ENCODE results near the gene TRAF6. TPM values are rescaled to one million over a fixed set of nuclear protein-coding genes. Genes with fewer than 3 reads are reported as not detected.
A peak's percentile ranks its signal among the peaks of the same experiment; 100 is the strongest.

Gene TRAF6
- total and polyA plus RNA-seq, 7 donors = 4.7 to 14.9 (median 11.1) TPM

GRCh38 chr11:36469881-36470802 lies 39.9 kb downstream of the TRAF6 start:
- Histone ChIP-seq H3K9me3 (no peaks in the 10 kb centered on the region), H3K27ac (no peak overlapping the region), H3K4me3 (no peak overlapping the region), H3K36me3 (ENCODE audit: insufficient read depth in 1 of 2, low read depth in 1 of 2) (no peaks in the 10 kb centered on the region), H3K4me1 (peaks cover 16% of the 10 kb centered on the region), H3K27me3 (ENCODE audit: insufficient read depth in 3 of 3, low read length in 2 of 3) (no peaks in the 10 kb centered on the region)
- intact Hi-C loops (cut with DNase I) = no loop called here
- WGBS, 3 donors = 15 to 28% (median 16%) methylated on average over 5 of the region's 5 CpGs
- TF ChIP-seq, protein P1, sequence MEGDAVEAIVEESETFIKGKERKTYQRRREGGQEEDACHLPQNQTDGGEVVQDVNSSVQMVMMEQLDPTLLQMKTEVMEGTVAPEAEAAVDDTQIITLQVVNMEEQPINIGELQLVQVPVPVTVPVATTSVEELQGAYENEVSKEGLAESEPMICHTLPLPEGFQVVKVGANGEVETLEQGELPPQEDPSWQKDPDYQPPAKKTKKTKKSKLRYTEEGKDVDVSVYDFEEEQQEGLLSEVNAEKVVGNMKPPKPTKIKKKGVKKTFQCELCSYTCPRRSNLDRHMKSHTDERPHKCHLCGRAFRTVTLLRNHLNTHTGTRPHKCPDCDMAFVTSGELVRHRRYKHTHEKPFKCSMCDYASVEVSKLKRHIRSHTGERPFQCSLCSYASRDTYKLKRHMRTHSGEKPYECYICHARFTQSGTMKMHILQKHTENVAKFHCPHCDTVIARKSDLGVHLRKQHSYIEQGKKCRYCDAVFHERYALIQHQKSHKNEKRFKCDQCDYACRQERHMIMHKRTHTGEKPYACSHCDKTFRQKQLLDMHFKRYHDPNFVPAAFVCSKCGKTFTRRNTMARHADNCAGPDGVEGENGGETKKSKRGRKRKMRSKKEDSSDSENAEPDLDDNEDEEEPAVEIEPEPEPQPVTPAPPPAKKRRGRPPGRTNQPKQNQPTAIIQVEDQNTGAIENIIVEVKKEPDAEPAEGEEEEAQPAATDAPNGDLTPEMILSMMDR (IDR thresholded peaks at IDR 0.05) = no peak
- peak; percentile 54 to 71 (median 58) for ATAC-seq
- DNase-seq = no peak

GRCh38 chr11:36469063-36469462 lies 41.0 kb downstream of the TRAF6 start:
- Histone ChIP-seq H3K36me3 (ENCODE audit: insufficient read depth in 1 of 2, low read depth in 1 of 2) (no peaks in the 10 kb centered on the region), H3K9me3 (no peaks in the 10 kb centered on the region), H3K27ac (no peak overlapping the region), H3K27me3 (ENCODE audit: insufficient read depth in 3 of 3, low read length in 2 of 3) (no peaks in the 10 kb centered on the region), H3K4me1 (peaks cover 16% of the 10 kb centered on the region), H3K4me3 (no peak overlapping the region)
- ATAC-seq (peak in 3 of 4 donors; percentile 29 to 63 (median 53)), DNase-seq (no peak)
- 63 to 72% (median 71%) methylated on average over 2 of the region's 2 CpGs for WGBS, 3 donors
- TF ChIP-seq, protein P1 (IDR thresholded peaks at IDR 0.05) = no peak
- intact Hi-C loops (cut with DNase I) = no loop called here

GRCh38 chr11:36467916-36468315 lies 42.2 kb downstream of the TRAF6 start:
- ATAC-seq = peak; percentile 74 to 88 (median 79)
- intact Hi-C loops (cut with DNase I) = no loop called here

DNA sequence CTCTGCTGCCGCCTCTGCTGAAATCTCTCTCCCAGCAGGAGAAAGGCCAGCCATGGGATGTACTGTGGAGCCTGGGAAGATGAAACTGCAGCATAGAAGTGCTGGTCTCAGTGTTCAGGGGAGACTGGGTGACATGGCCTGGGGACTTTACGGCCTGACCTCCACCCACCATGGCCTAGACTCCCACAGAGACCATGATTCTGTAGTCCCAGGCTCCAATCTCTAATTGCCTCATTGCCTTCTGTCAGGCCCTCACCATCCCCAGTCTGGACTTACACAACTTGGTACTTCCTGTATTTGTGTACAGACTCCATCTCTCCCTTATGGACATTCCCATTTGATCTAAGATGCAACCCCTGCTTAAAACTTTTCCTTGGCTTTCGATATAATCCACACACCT lies 43.1 kb downstream of the TRAF6 start:
- ATAC-seq (no peak), DNase-seq (no peak)
- Histone ChIP-seq H3K4me3 (no peak overlapping the region), H3K9me3 (no peaks in the 10 kb centered on the region), H3K36me3 (ENCODE audit: insufficient read depth in 1 of 2, low read depth in 1 of 2) (no peaks in the 10 kb centered on the region), H3K27me3 (ENCODE audit: insufficient read depth in 3 of 3, low read length in 2 of 3) (no peaks in the 10 kb centered on the region), H3K27ac (no peak overlapping the region), H3K4me1 (peaks cover 16% of the 10 kb centered on the region)
- WGBS, 3 donors = 99% methylated on average over 3 of the region's 3 CpGs
- TF ChIP-seq, protein P1 (IDR thresholded peaks at IDR 0.05) = no peak
- intact Hi-C loops (cut with DNase I) = no loop called here

More at GRCh38 chr11:36467916-36468315, 42.2 kb downstream of the TRAF6 start:
- TF ChIP-seq, protein P1 (IDR thresholded peaks at IDR 0.05) = no peak
- Histone ChIP-seq H3K36me3 (ENCODE audit: insufficient read depth in 1 of 2, low read depth in 1 of 2) (no peaks in the 10 kb centered on the region), H3K4me1 (peaks cover 16% of the 10 kb centered on the region), H3K27ac (no peak overlapping the region), H3K9me3 (no peaks in the 10 kb centered on the region), H3K27me3 (ENCODE audit: insufficient read depth in 3 of 3, low read length in 2 of 3) (no peaks in the 10 kb centered on the region), H3K4me3 (no peak overlapping the region)
- no peak for DNase-seq
- 30 to 46% (median 42%) methylated on average over 1 of the region's 1 CpG for WGBS, 3 donors
